HepG2 (cell line): Measurements from ENCODE around the gene HNRNPF. TPM values are rescaled to one million over a fixed set of nuclear protein-coding genes. Genes with fewer than 3 reads are reported as not detected.

Experiments used
- ATAC-seq: fragments of 200-7000 bp; cut with Tn5 transposase; 3 replicates; pipeline ENCODE4 v1.9.1; 2020; ENCODE audit warnings: mild to moderate bottlenecking, moderate library complexity
- BruUV-seq: library from RNA; stranded (reverse); fragments of 400-500 nt; replicated peaks from 2 replicates; lab custom pipeline; 2021; lab: Mats Ljungman, UMichigan
- CTCF ChIA-PET: fragments of 300-600 bp; formaldehyde crosslinking; extraction: SDS; loops from one replicate; lab custom pipeline; 2021; ENCODE audit warnings: low total read pairs, inconsistent platforms, low intra/inter-chr PET ratio; lab: Yijun Ruan, JAX
- POLR2A ChIA-PET: fragments of 350-600 bp; sonication (Branson Sonifier 250); formaldehyde crosslinking; loops from one replicate; lab custom pipeline; 2020; ENCODE audit warnings: antibody characterized with exemption, inconsistent platforms; lab: Yijun Ruan, JAX
- DNase-seq: peaks from one replicate; pipeline ENCODE4 v3.0.0-alpha.2; 2015; ENCODE audit warnings: low spot score
- FAIRE-seq: peaks from 3 replicates; lab custom pipeline; 2011; peaks lifted over from hg19 to GRCh38; lab: Jason Lieb, UNC
- H2AFZ ChIP-seq: one replicate; pipeline ENCODE4 v1.6.1; 2011; ENCODE audit warnings: low read length, inconsistent platforms
- H3K27ac ChIP-seq: fragments of 300-600 bp; 3 replicates; pipeline ENCODE4 v1.8.0; 2011; ENCODE audit warnings: mixed run types, mild to moderate bottlenecking, mixed read lengths, low read length, inconsistent platforms; ENCODE audit not compliant: insufficient read depth; ENCODE audit errors: extremely low read length
- H3K27me3 ChIP-seq, 2 experiments: fragments of 200-600 bp in 1 of 2; 2 replicates in 1 of 2; 3 replicates in 1 of 2; pipeline versions ENCODE4 v1.6.0 to v1.8.0; 2011; ENCODE audit warnings: low read length in 2 of 2, mild to moderate bottlenecking in 2 of 2, moderate library complexity in 2 of 2, inconsistent platforms in 1 of 2; ENCODE audit not compliant: insufficient read depth in 2 of 2, control insufficient read depth in 1 of 2
- H3K36me3 ChIP-seq, 2 experiments: fragments of 200-600 bp in 1 of 2; replicated peaks in 1 of 2; 2 replicates in 1 of 2; 3 replicates in 1 of 2; pipeline versions ENCODE4 v1.5.1 to v1.8.0; 2011; ENCODE audit warnings: low read length in 2 of 2, inconsistent platforms in 1 of 2; ENCODE audit not compliant: insufficient read depth in 2 of 2, control insufficient read depth in 1 of 2
- H3K4me1 ChIP-seq: 2 replicates; pipeline ENCODE4 v1.5.1; 2012; ENCODE audit warnings: low read length, inconsistent platforms; ENCODE audit not compliant: insufficient read depth
- H3K4me2 ChIP-seq: 2 replicates; pipeline ENCODE4 v1.6.0; 2011; ENCODE audit warnings: low read depth, low read length, inconsistent platforms
- H3K4me3 ChIP-seq, 3 experiments: fragments of 200-600 bp in 1 of 3; sonication (generic), shearing (Covaris generic) in 1 of 3; replicated peaks in 1 of 3; 2 replicates each; pipeline ENCODE4 v1.5.1; 2011 to 2016; ENCODE audit warnings: low read length in 3 of 3, inconsistent platforms in 2 of 3, low read depth in 2 of 3, mild to moderate bottlenecking in 2 of 3, control low read depth in 1 of 3, mixed read lengths in 1 of 3; ENCODE audit not compliant: insufficient read depth in 1 of 3
- H3K79me2 ChIP-seq: one replicate; pipeline ENCODE4 v1.6.1; 2011; ENCODE audit warnings: low read length, inconsistent platforms; ENCODE audit not compliant: insufficient read depth
- H3K9ac ChIP-seq: 2 replicates; pipeline ENCODE4 v1.6.0; 2011; ENCODE audit warnings: mild to moderate bottlenecking, low read depth, low read length, inconsistent platforms; ENCODE audit not compliant: insufficient read depth
- H3K9me3 ChIP-seq: 2 replicates; pipeline ENCODE4 v1.5.1; 2012; ENCODE audit warnings: mild to moderate bottlenecking, low read length
- H4K20me1 ChIP-seq: 2 replicates; pipeline ENCODE4 v1.6.0; 2011; ENCODE audit warnings: inconsistent platforms, mild to moderate bottlenecking, low read length, moderate library complexity; ENCODE audit not compliant: insufficient read depth
- ZNF318 ChIP-seq: sonication (generic); formaldehyde crosslinking; IDR thresholded peaks from 2 replicates; pipeline ENCODE4 v1.4.0; 2020; ENCODE audit warnings: mild to moderate bottlenecking, missing genetic modification reagents
- WGBS: methylation state at CpG from one replicate; pipeline ENCODE4 v1.1.6; 2017; ENCODE audit warnings: low lambda C conversion rate; 5-methylcytosine and 5-hydroxymethylcytosine counted together
- in situ Hi-C: cut with HindIII; loops from 2 replicates; pipeline ENCODE4 v1.10.0; 2017; ENCODE audit warnings: low pct_unique_long_range_greater_than_20kb; ENCODE audit not compliant: extremely low pct_ligation_motif_present
- intact Hi-C: fragments of 100-400 bp; cut with micrococcal nuclease; formaldehyde crosslinking; loops from one replicate; pipeline ENCODE4 v1.10.0; 2022; ENCODE audit not compliant: unreplicated experiment
- polyA plus RNA-seq, 8 experiments: library from polyadenylated mRNA; depleted of rRNA in 3 of 8; stranded (reverse) in 7 of 8; unstranded in 1 of 8; fragments of >200 nt; fragmentation: Illumina TruSeq in 4 of 8; extraction: Trizol in 4 of 8; gene quantifications; 2 replicates each; pipeline versions ENCODE4 v1.2.1 to v1.2.3, GENCODE V29; 2011 to 2016; ENCODE audit warnings: low read depth in 4 of 8, missing spikeins in 1 of 8, mixed read lengths in 1 of 8; ENCODE audit not compliant: insufficient read depth in 1 of 8
- total RNA-seq, 5 experiments: library from RNA; depleted of rRNA; stranded (reverse); fragments of >200 nt; fragmentation: Illumina TruSeq; extraction: Trizol; gene quantifications; 2 replicates each; pipeline ENCODE4 v1.2.3, GENCODE V29; 2016; ENCODE audit warnings: low read depth in 1 of 5

Gene HNRNPF
- total and polyA plus RNA-seq, 2 of the 13 experiments (the other 11 are each of a cell fraction or from before 2014, with no cell fraction given): 166 to 308 TPM

DNA sequence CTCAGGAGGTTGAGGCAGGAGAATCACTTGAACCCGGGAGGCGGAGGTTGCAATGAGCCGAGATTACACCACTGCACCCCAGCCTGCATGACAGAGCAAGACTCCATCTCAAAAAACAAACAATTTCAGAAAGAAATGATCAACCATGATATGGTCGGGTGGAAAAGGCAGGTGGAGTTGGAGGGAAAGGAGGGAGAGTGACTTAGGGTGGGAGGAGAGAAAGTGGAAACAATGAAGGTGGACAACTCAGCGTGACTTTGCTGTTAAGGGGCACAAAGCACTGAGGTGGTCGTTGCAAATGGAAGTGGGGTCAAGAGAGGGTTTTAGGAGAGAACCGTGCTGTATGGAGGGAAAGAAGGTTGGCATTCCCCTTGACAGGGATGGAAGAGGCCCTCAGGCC lies 67.5 kb downstream of the HNRNPF start:
- BruUV-seq: no TSS peak
- Histone ChIP-seq H3K9ac (no peak overlapping the region), H2AFZ (no peak overlapping the region), H3K79me2 (no peaks in the 10 kb centered on the region), H3K4me3 (no peak overlapping the region), H3K9me3 (no peaks in the 10 kb centered on the region), H3K36me3 (no peaks in the 10 kb centered on the region), H4K20me1 (no peaks in the 10 kb centered on the region), H3K27ac (no peak overlapping the region), H3K27me3 (peaks cover 0 to 32% of the 10 kb centered on the region in 2 experiments; a peak in 4 of 5 replicates), H3K4me2 (no peak overlapping the region), H3K4me1 (peaks cover 27% of the 10 kb centered on the region)
- no peak for ATAC-seq
- FAIRE-seq: no peak
- no peak for DNase-seq
- POLR2A ChIA-PET: no interaction called here
- intact Hi-C loops: no loop called here
- WGBS: 40% methylated on average over 7 of the region's 7 CpGs
- no peak for TF ChIP-seq ZNF318 (CRISPR knock-in tag)
- CTCF ChIA-PET: no interaction called here
- in situ Hi-C loops: no loop called here
